ENCODE measurements around the gene RARG. TPM values are rescaled to one million over a fixed set of nuclear protein-coding genes. Genes with fewer than 3 reads are reported as not detected.

The RARG gene
- 8.9 and 16.0 TPM in 2 replicates for total RNA-seq

DNA sequence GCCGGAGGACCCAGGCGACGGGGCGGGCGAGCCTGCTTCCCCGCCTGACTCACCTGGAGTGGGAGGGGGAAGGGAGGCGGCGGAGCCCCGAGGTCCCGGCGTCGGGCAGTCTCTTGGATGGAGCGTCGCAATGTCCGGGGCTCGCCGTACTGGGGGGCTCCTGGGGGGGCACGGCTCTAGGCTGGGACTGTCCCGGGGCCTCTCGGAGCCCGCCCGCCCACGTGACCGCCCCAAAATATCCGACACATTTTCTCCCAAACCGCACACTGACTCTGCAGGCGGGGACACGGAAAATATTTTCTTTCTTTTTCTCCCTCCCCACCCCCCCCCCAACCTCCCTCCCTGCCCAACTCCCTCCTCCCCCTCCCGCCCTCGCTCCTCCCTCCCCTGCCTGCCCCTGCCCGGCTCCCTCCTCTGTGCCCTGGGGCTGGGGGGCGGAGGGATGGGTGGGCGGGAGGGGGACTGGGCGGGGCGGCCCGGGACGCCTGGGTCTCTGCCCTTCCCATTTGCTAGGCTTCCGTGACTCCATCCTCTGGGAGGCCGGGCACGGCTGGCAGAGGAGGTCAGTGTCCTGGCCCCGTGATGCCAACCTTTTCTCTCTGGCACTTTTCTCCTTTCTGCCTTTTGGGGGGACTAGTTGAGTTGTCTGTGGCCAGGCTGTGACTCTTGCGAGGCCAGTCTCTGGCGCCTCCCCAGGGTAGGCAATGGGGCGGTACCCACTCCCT is at the start of gene RARG:
RARG (minus strand) TSS at position 289 of the 725 bp plus-strand sequence. CDS start 4,664 bp downstream, outside the sequence.

DNA sequence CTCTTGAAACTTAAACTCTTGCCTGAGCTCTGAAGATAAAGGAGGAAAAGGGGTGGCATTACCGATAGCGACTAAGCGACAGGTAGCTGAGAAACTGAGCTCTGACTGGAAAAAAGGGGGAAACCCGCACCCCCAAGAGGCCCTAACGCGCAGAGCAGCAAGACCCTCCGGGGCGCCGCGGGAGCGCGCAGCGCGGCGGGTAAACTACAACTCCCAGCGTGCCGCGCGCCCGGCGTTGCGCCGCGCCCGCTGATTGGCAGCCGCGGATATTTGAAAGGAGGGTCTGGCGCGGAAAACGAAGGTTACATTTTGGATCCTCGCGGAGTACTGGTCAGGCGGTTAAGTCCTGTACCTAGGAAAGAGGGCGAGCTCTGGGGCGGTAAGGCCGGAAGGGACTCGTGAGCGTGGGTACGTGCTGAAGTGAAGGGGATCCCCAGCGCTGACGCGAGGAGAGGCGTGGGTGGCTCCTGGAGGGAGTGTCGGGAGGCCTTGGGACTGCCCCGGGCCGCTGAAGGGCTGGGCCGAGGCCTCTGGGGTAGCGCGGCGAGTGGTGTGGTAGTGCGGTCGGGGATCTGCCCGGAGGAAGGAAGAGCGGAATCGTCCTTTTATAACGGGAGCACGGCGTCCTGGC is 36.1 kb upstream of the RARG start, which contains the start of gene ESPL1:
ESPL1 (plus strand) TSS at position 301 of the 631 bp plus-strand sequence. CDS start 468 bp downstream, outside the sequence.

DNA sequence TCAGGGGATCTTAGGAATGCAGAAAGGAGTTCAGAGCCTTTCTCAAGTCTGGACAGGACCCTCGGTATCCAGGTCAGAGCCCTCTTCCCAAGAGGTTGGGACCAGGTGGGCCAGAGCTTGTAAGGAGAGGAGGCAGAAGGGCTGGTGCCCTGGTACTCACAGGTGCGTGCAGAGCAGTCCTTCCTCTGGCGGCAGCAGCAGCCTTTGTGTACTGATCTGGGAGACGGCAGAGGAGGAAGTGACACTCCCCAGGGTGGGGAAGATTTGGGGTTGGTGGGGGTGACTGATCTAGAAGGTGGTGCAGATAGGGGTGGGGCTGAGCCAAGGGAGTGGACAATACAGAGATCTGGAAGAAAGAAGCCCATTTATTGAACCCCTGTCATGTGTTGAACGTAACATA is 25.0 kb downstream of the RARG start, which contains the start of gene ITGB7:
ITGB7 (minus strand) TSS at position 210 of the 400 bp plus-strand sequence. CDS start 6,808 bp downstream, outside the sequence.

DNA sequence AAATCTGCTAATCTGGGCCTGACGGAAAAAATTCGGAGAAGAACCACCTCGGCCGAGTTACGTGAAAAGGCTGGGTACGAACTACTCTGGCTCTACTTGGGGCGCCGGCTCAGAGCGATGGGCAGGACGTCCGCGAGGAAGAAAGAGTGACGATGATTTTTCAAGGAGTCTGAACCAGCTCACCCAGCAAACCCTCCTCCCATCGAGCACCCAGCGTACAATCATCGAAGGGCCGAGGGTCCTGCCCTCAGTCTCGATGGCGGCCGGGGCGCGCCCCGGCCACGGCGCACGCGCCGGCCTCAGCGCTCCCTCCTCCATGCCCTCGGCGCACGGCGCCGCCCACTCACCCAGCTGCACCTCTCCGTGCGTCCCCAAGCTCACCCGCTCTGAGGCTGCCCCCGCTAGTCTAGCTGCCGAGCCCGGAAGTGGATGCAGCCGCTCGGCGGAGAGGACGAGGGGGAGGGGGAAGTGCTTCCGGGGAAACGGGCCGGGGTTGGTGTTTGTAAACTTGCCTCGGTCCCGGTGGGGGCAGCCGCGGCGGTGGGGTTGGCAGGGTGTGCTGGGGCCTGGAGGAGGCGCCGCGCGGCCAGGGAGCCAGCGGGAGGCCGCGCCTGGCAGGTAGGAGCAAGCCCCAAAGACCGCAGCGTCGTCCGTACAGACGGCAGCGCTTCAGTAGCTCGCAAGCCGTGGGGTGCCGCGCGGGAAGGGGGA is 51.6 kb downstream of the RARG start, which contains the start of the genes CSAD and ZNF740:
CSAD (minus strand) TSS at position 706 of the 711 bp plus-strand sequence. CDS start 7,455 bp downstream, outside the sequence.
ZNF740 (plus strand) TSS at position 503 of the 711 bp plus-strand sequence. CDS start 1,262 bp downstream, outside the sequence.

Other genes with a start within 250 kb of the RARG start
- 880 and 1,059 TPM in 2 replicates for gene EIF4B, start 225.8 kb downstream of the RARG start, total RNA-seq
- gene TNS2, start 182.1 kb downstream of the RARG start, total RNA-seq: 24.3 and 36.3 TPM in 2 replicates
- gene SPRYD3, start 152.8 kb downstream of the RARG start, total RNA-seq: 15.1 and 18.6 TPM in 2 replicates
- 7.0 and 44.7 TPM in 2 replicates for gene IGFBP6, start 134.5 kb downstream of the RARG start, total RNA-seq
- not detected in 2 replicates for gene SOAT2, start 128.7 kb downstream of the RARG start, total RNA-seq
- gene ZNF740, start 51.5 kb downstream of the RARG start, total RNA-seq: 10.5 and 17.9 TPM in 2 replicates
- gene CSAD, start 51.3 kb downstream of the RARG start, total RNA-seq: 3.2 and 9.0 TPM in 2 replicates
- 0.49 TPM in 1 of 2 replicates, not detected in the other for gene ITGB7, start 25.0 kb downstream of the RARG start, total RNA-seq
- gene ESPL1, start 36.1 kb upstream of the RARG start, total RNA-seq: 8.7 and 9.4 TPM in 2 replicates
- 379 and 467 TPM in 2 replicates for gene PFDN5, start 63.3 kb upstream of the RARG start, total RNA-seq
- gene MYG1, start 67.5 kb upstream of the RARG start, total RNA-seq: 26.3 and 37.1 TPM in 2 replicates
- 26.6 and 42.4 TPM in 2 replicates for gene AAAS, start 89.4 kb upstream of the RARG start, total RNA-seq
- gene SP7, start 104.1 kb upstream of the RARG start, total RNA-seq: not detected in 2 replicates
- 21.0 and 37.1 TPM in 2 replicates for gene SP1, start 148.0 kb upstream of the RARG start, total RNA-seq
- gene AMHR2, start 191.6 kb upstream of the RARG start, total RNA-seq: not detected in 2 replicates
- 15.9 TPM in 2 replicates for gene PRR13, start 209.5 kb upstream of the RARG start, total RNA-seq
- gene PCBP2, start 219.9 kb upstream of the RARG start, total RNA-seq: 265 and 440 TPM in 2 replicates

All from bladder microvascular endothelial cell (primary cell).